Osteocyte (in vitro differentiated cells): ENCODE measurements around the gene RBM3. TPM values are rescaled to one million over a fixed set of nuclear protein-coding genes. Genes with fewer than 3 reads are reported as not detected.

Experiments
- DNase-seq: peaks from one replicate; pipeline ENCODE4 v3.0.0; 2021; ENCODE audit warnings: mixed read lengths; ENCODE audit not compliant: unreplicated experiment; ENCODE audit errors: extremely low spot score
- H3K27ac Mint-ChIP-seq: one replicate; pipeline ENCODE4 v1.8.0; 2021; ENCODE audit warnings: mild to moderate bottlenecking, mixed read lengths; ENCODE audit not compliant: unreplicated experiment
- H3K27me3 Mint-ChIP-seq: one replicate; pipeline ENCODE4 v1.8.0; 2021; ENCODE audit warnings: mixed read lengths; ENCODE audit not compliant: unreplicated experiment
- H3K36me3 Mint-ChIP-seq: one replicate; pipeline ENCODE4 v1.8.0; 2021; ENCODE audit warnings: mixed read lengths; ENCODE audit not compliant: unreplicated experiment
- H3K4me1 Mint-ChIP-seq: one replicate; pipeline ENCODE4 v1.8.0; 2021; ENCODE audit warnings: mixed read lengths; ENCODE audit not compliant: unreplicated experiment
- H3K4me3 Mint-ChIP-seq: one replicate; pipeline ENCODE4 v1.8.0; 2021; ENCODE audit warnings: mild to moderate bottlenecking, moderate library complexity, mixed read lengths; ENCODE audit not compliant: unreplicated experiment
- H3K9me3 Mint-ChIP-seq: one replicate; pipeline ENCODE4 v1.8.0; 2021; ENCODE audit warnings: mixed read lengths; ENCODE audit not compliant: unreplicated experiment
- CTCF ChIP-seq: fragments of 200-600 bp; sonication (generic); IDR thresholded peaks from 2 replicates; pipeline ENCODE4 v1.5.0; 2021; ENCODE audit warnings: antibody characterized with exemption, mild to moderate bottlenecking, moderate library complexity
- total RNA-seq: library from RNA; stranded (reverse); gene quantifications from 2 replicates; pipeline ENCODE4 v1.2.1, GENCODE V29; 2021

RBM3 gene
- total RNA-seq, 1 donor from 2014 or later: 298 TPM

- no peaks in the 10 kb centered on the region for H3K4me1 Mint-ChIP-seq
- no peak for DNase-seq
- no peak overlapping the region for H3K27ac Mint-ChIP-seq
- H3K4me3 Mint-ChIP-seq: no peak overlapping the region
- no peak for TF ChIP-seq CTCF
- H3K27me3 Mint-ChIP-seq: no peaks in the 10 kb centered on the region
- H3K36me3 Mint-ChIP-seq: peaks cover 15% of the 10 kb centered on the region
- no peaks in the 10 kb centered on the region for H3K9me3 Mint-ChIP-seq
These were observed 14.2 kb upstream of the RBM3 start for GRCh38 chrX:48560056-48560455.

- Mint-ChIP-seq H3K27me3 (no peaks in the 10 kb centered on the region), H3K36me3 (peaks cover 10% of the 10 kb centered on the region), H3K4me1 (no peaks in the 10 kb centered on the region), H3K9me3 (no peaks in the 10 kb centered on the region), H3K4me3 (no peak overlapping the region), H3K27ac (no peak overlapping the region)
- no peak for DNase-seq
- TF ChIP-seq CTCF: no peak
These were observed 13.6 kb upstream of the RBM3 start for GRCh38 chrX:48560681-48561080.

- Mint-ChIP-seq H3K4me1 (peaks cover 2% of the 10 kb centered on the region), H3K27ac (no peak overlapping the region), H3K36me3 (peaks cover 2% of the 10 kb centered on the region), H3K9me3 (no peaks in the 10 kb centered on the region), H3K27me3 (no peaks in the 10 kb centered on the region), H3K4me3 (no peak overlapping the region)
- DNase-seq: no peak
- no peak for TF ChIP-seq CTCF
These were observed 4.3 kb upstream of the RBM3 start for GRCh38 chrX:48569958-48570357.

- H3K36me3 Mint-ChIP-seq: peaks cover 23% of the 10 kb centered on the region
- no peak for DNase-seq
- peaks cover 10% of the 10 kb centered on the region for H3K4me1 Mint-ChIP-seq
- no peaks in the 10 kb centered on the region for H3K27me3 Mint-ChIP-seq
- no peak for TF ChIP-seq CTCF
- H3K27ac Mint-ChIP-seq: peak overlapping the region; percentile 99
- H3K9me3 Mint-ChIP-seq: no peaks in the 10 kb centered on the region
- H3K4me3 Mint-ChIP-seq: peak overlapping the region; percentile 97
These were observed 504 bp upstream of the RBM3 start for GRCh38 chrX:48573690-48574269.

GRCh38 chrX:48575642-48576041 lies 1.4 kb downstream of the RBM3 start:
- peaks cover 3% of the 10 kb centered on the region for H3K9me3 Mint-ChIP-seq
- H3K36me3 Mint-ChIP-seq: peaks cover 28% of the 10 kb centered on the region
- H3K4me1 Mint-ChIP-seq: peaks cover 10% of the 10 kb centered on the region
- no peak for TF ChIP-seq CTCF
- H3K4me3 Mint-ChIP-seq: peak overlapping the region; percentile 97
- no peak for DNase-seq
- H3K27me3 Mint-ChIP-seq: no peaks in the 10 kb centered on the region
- H3K27ac Mint-ChIP-seq: peak overlapping the region; percentile 52
